ENCODE data around the gene SKIDA1. TPM values are rescaled to one million over a fixed set of nuclear protein-coding genes. Genes with fewer than 3 reads are reported as not detected.

Gene SKIDA1
- total RNA-seq, 1 experiment from 2014 or later, result 0.34 TPM

GRCh38 chr10:21520509-21520908 lies 5.0 kb downstream of the SKIDA1 start:
- peak overlapping the region; percentile 34 for H3K4me2 ChIP-seq (ENCODE audit: low read length)
- H3K4me1 ChIP-seq (ENCODE audit: control insufficient read depth in 1 of 2, insufficient read depth in 2 of 2, low read length in 2 of 2), result peaks cover 21 to 46% of the 10 kb centered on the region in 2 experiments
- CTCF ChIA-PET, result interaction anchor here (1.0 kb wide), 1 partner anchor 25 kb away, joined by 3 read pairs; no protein-coding TSS in a partner anchor
- no peaks in the 10 kb centered on the region for H4K20me1 ChIP-seq (ENCODE audit: insufficient read depth)
- H3K27ac ChIP-seq (ENCODE audit: low read depth, low read length), result no peak overlapping the region
- POLR2A ChIA-PET, result interaction anchor here (0.8 kb wide), 1 partner anchor 24 kb away, joined by 4 read pairs; no protein-coding TSS in a partner anchor
- RAD21 ChIA-PET (ENCODE audit: low non-redundant PET in 1 of 2, low total read pairs in 2 of 2, uncharacterized antibody in 2 of 2, unreplicated experiment in 2 of 2), result no interaction called here
- intact Hi-C loops (cut with micrococcal nuclease), result no loop called here
- DNase-seq (ENCODE audit: low read depth, low spot score) (no peak), ATAC-seq (no peak)
- H3K9ac ChIP-seq (ENCODE audit: low read length), result no peak overlapping the region
- H3K79me2 ChIP-seq (ENCODE audit: insufficient read depth, low read length), result no peaks in the 10 kb centered on the region
- H3K9me2 ChIP-seq (ENCODE audit: insufficient read depth), result no peaks in the 10 kb centered on the region
- no peak overlapping the region for H3K4me3 ChIP-seq (replicated peaks in 1 of 2; ENCODE audit: low read depth in 1 of 2, low read length in 2 of 2)
- BruUV-seq (replicated peaks), result no TSS peak
- no peak for TF ChIP-seq POLR2A (IDR thresholded peaks at IDR 0.05; ENCODE audit: borderline replicate concordance, extremely low read depth, insufficient read depth, insufficient read length)
- no peak for TF ChIP-seq ZNF274 (IDR thresholded peaks at IDR 0.05; ENCODE audit: low read depth, low read length)
- no peak for TF ChIP-seq SIN3A (IDR thresholded peaks at IDR 0.05; ENCODE audit: low read depth)
- TF ChIP-seq, protein P1, sequence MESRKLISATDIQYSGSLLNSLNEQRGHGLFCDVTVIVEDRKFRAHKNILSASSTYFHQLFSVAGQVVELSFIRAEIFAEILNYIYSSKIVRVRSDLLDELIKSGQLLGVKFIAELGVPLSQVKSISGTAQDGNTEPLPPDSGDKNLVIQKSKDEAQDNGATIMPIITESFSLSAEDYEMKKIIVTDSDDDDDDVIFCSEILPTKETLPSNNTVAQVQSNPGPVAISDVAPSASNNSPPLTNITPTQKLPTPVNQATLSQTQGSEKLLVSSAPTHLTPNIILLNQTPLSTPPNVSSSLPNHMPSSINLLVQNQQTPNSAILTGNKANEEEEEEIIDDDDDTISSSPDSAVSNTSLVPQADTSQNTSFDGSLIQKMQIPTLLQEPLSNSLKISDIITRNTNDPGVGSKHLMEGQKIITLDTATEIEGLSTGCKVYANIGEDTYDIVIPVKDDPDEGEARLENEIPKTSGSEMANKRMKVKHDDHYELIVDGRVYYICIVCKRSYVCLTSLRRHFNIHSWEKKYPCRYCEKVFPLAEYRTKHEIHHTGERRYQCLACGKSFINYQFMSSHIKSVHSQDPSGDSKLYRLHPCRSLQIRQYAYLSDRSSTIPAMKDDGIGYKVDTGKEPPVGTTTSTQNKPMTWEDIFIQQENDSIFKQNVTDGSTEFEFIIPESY (IDR thresholded peaks at IDR 0.05; ENCODE audit: extremely low read depth, insufficient replicate concordance, low read length), result no peak
- TF ChIP-seq SRF (IDR thresholded peaks at IDR 0.05; ENCODE audit: low read depth), result no peak
- no peaks in the 10 kb centered on the region for H3K36me3 ChIP-seq (ENCODE audit: control insufficient read depth in 1 of 2, insufficient read depth in 2 of 2, low read length in 2 of 2)
- no peaks in the 10 kb centered on the region for H3K9me3 ChIP-seq (ENCODE audit: control insufficient read depth in 1 of 2, insufficient read depth in 1 of 2, low read depth in 1 of 2, low read length in 2 of 2)
- H3K27me3 ChIP-seq (ENCODE audit: insufficient read depth, low read length), result no peaks in the 10 kb centered on the region
- H2AFZ ChIP-seq (ENCODE audit: low read depth, low read length, poor library complexity, severe bottlenecking), result no peak overlapping the region

DNA sequence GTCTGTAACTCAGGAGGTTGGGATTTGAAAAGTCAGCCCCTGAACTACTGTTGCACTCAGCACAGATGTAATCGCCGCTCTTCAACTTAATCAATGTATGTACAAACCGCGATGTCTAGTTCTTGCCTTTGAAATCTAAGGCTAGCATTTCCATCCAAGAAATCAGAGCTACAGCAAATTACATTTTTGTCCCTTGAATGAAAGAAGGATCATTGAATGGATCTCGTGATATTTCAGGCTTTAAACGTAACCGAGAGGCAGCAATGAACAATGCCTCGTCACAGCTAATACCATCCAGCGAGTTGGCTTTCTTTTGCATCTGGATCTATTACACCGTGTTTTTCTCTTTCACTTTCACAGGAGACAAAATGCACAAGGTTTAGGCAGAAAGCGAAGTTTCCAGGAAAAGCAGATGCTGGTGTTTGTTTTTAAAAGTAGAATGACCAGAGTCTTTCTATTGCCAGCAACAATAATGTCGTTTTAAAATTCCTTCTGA lies 5.5 kb downstream of the SKIDA1 start:
- peak overlapping the region; percentile 65 for H2AFZ ChIP-seq (ENCODE audit: low read depth, low read length, poor library complexity, severe bottlenecking)
- intact Hi-C loops (cut with micrococcal nuclease), result loop anchor here (5.0 kb wide), 1 partner anchor 243 kb away; no protein-coding TSS in a partner anchor

More for the DNA sequence above, 5.5 kb downstream of the SKIDA1 start:
- BruUV-seq (replicated peaks), result no TSS peak
- H3K27me3 ChIP-seq (ENCODE audit: insufficient read depth, low read length), result no peaks in the 10 kb centered on the region
- H3K9me3 ChIP-seq (ENCODE audit: control insufficient read depth in 1 of 2, insufficient read depth in 1 of 2, low read depth in 1 of 2, low read length in 2 of 2), result no peaks in the 10 kb centered on the region
- no peaks in the 10 kb centered on the region for H3K9me2 ChIP-seq (ENCODE audit: insufficient read depth)
- peak overlapping the region; percentile 42 to 63 for H3K4me3 ChIP-seq (replicated peaks in 1 of 2; ENCODE audit: low read depth in 1 of 2, low read length in 2 of 2)
- CTCF ChIA-PET, result no interaction called here
- RAD21 ChIA-PET (ENCODE audit: low non-redundant PET in 1 of 2, low total read pairs in 2 of 2, uncharacterized antibody in 2 of 2, unreplicated experiment in 2 of 2), result no interaction called here
- H3K27ac ChIP-seq (ENCODE audit: low read depth, low read length), result no peak overlapping the region
- H4K20me1 ChIP-seq (ENCODE audit: insufficient read depth), result no peaks in the 10 kb centered on the region
- peak overlapping the region; percentile 92 for H3K4me2 ChIP-seq (ENCODE audit: low read length)
- ATAC-seq (no peak), DNase-seq (ENCODE audit: low read depth, low spot score) (no peak)
- no peaks in the 10 kb centered on the region for H3K79me2 ChIP-seq (ENCODE audit: insufficient read depth, low read length)
- H3K4me1 ChIP-seq (ENCODE audit: control insufficient read depth in 1 of 2, insufficient read depth in 2 of 2, low read length in 2 of 2), result peaks cover 16 to 41% of the 10 kb centered on the region in 2 experiments
- TF ChIP-seq EZH2phosphoT487 (IDR thresholded peaks at IDR 0.05; ENCODE audit: borderline replicate concordance), result no peak
- TF ChIP-seq SP1 (IDR thresholded peaks at IDR 0.05; ENCODE audit: low read depth), result no peak
- no peak for TF ChIP-seq FOSL1 (IDR thresholded peaks at IDR 0.05; ENCODE audit: low read depth)
- TF ChIP-seq ELF1 (IDR thresholded peaks at IDR 0.05; ENCODE audit: borderline replicate concordance, low read depth), result no peak
- no peak for TF ChIP-seq CBX3 (IDR thresholded peaks at IDR 0.05; ENCODE audit: low read depth)
- no peak for TF ChIP-seq MAX (IDR thresholded peaks at IDR 0.05)
- no peak for TF ChIP-seq POLR2A (IDR thresholded peaks at IDR 0.05; ENCODE audit: borderline replicate concordance, extremely low read depth, insufficient read depth, insufficient read length)
- TF ChIP-seq CTCF (IDR thresholded peaks at IDR 0.05 in 2 of 3, conservative IDR thresholded peaks at IDR 0.05 in 1 of 3; ENCODE audit: borderline replicate concordance in 1 of 3, insufficient read depth in 1 of 3, low read depth in 2 of 3, low read length in 2 of 3), result no peak
- no peak for TF ChIP-seq EZH2 (IDR thresholded peaks at IDR 0.05)
- TF ChIP-seq ATF3 (IDR thresholded peaks at IDR 0.05), result no peak
- TF ChIP-seq EGR1 (IDR thresholded peaks at IDR 0.05; ENCODE audit: low read depth), result no peak
- TF ChIP-seq YY1 (IDR thresholded peaks at IDR 0.05; ENCODE audit: extremely low read depth, insufficient replicate concordance, low read depth, low read length), result no peak
- peak overlapping the region; percentile 48 for H3K9ac ChIP-seq (ENCODE audit: low read length)
- H3K36me3 ChIP-seq (ENCODE audit: control insufficient read depth in 1 of 2, insufficient read depth in 2 of 2, low read length in 2 of 2), result no peaks in the 10 kb centered on the region
- POLR2A ChIA-PET, result interaction anchor here (0.6 to 0.8 kb wide), 2 partner anchors 23 to 103 kb away, joined by 3 to 4 read pairs; no protein-coding TSS in a partner anchor
